ENCODE data around the gene MOB3C.
"Not testable (repeated sequence)": the region's sequence is repeated elsewhere in the genome, so short reads cannot be mapped to it uniquely, and the experiment has no call there.

The MOB3C gene

GRCh38 chr1:46616277-46617107, at the start of gene MOB3C:
Gene MOB3C (minus strand): TSS chr1:46616811. CDS start chr1:46613321, 3,490 bp downstream.
- Histone ChIP-seq H3K9ac (ENCODE audit: low read length) (peak within 1 kb of the TSS; percentile 54), H3K27me3 (ENCODE audit: control insufficient read depth, insufficient read depth, low read length) (no peaks in the 10 kb centered on the region), H3K27ac (ENCODE audit: low read depth, low read length) (peak within 1 kb of the TSS; percentile 88), H3K4me3 (ENCODE audit: low read length) (peak within 1 kb of the TSS; percentile 86), H3K4me1 (ENCODE audit: control insufficient read depth, insufficient read depth, low read length) (peaks cover 28% of the 10 kb centered on the region), H3K36me3 (ENCODE audit: control insufficient read depth, insufficient read depth, low read length) (no peaks in the 10 kb centered on the region)

DNA sequence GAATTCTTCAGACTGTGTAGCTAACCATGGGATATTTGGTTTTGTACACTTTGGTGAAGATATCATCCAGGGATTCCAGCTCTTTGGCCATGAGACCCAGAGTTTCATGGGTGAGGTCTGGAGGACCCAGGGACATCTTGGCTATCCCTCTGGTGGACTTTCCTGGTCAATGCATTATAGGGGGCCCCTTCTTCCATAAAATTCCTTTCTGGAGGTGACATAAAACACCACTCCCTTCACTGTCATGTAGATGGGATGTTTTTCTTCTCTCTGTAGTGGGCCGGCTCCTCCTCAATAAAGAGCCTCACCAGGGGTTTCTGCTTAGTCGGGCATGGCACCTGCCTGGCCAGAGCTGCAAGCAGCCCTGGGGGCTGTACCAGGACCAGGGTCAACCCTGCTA, 49.4 kb upstream of the MOB3C start:
- Histone ChIP-seq H3K36me3 (ENCODE audit: control insufficient read depth, insufficient read depth, low read length) (peaks cover 5% of the 10 kb centered on the region), H3K4me3 (ENCODE audit: low read length) (no peak overlapping the region), H3K9ac (ENCODE audit: low read length) (no peak overlapping the region), H3K27ac (ENCODE audit: low read depth, low read length) (no peak overlapping the region), H3K4me1 (ENCODE audit: control insufficient read depth, insufficient read depth, low read length) (peaks cover 15% of the 10 kb centered on the region), H3K27me3 (ENCODE audit: control insufficient read depth, insufficient read depth, low read length) (no peaks in the 10 kb centered on the region)

DNA sequence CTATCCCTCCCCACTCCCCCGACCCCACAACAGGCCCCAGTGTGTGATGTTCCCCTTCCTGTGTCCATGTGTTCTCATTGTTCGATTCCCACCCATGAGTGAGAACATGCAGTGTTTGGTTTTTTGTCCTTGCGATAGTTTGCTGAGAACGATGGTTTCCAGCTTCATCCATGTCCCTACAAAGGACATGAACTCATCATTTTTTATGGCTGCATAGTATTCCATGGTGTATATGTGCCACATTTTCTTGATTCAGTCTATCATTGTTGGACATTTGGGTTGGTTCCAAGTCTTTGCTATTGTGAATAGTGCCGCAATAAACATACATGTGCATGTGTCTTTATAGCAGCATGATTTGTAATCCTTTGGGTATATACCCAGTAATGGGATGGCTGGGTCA, 46.3 kb upstream of the MOB3C start:
- not testable (repeated sequence) for H3K36me3 ChIP-seq (ENCODE audit: control insufficient read depth, insufficient read depth, low read length); H3K27me3 ChIP-seq (ENCODE audit: control insufficient read depth, insufficient read depth, low read length); H3K4me3 ChIP-seq (ENCODE audit: low read length); H3K9ac ChIP-seq (ENCODE audit: low read length); H3K27ac ChIP-seq (ENCODE audit: low read depth, low read length)
- peaks cover 15% of the 10 kb centered on the region for H3K4me1 ChIP-seq (ENCODE audit: control insufficient read depth, insufficient read depth, low read length)

- not testable (repeated sequence) for H3K9ac ChIP-seq (ENCODE audit: low read length); H3K36me3 ChIP-seq (ENCODE audit: control insufficient read depth, insufficient read depth, low read length); H3K4me1 ChIP-seq (ENCODE audit: control insufficient read depth, insufficient read depth, low read length)
Measured at GRCh38 chr1:46660116-46660515, 43.5 kb upstream of the MOB3C start.

DNA sequence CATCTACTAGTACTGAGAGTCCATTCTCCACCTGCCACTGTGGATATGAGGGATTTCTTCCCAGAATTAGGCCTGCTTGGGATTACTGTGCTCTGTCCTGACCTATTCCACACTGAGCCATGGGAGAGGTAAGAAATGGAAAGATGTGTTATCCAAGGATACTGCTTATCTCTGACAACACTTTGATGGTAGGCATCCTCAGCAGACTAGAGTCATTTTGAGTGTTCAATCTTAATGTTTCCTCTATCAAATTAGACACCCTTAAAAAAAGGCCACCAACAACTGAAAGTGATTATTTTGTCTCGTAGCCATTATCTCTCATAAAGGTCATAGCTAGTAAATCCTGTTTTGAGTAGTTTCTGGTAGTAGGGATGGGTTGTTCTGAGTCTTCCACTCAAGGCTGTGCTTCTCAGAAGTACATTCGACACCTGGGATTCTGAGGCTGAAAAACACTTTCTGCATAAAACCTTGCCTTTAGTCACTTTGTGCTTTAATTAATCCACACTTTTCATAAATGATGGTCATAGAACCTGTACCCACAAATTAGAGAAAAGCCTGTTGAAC, 42.8 kb upstream of the MOB3C start:
- H3K4me1 ChIP-seq (ENCODE audit: control insufficient read depth, insufficient read depth, low read length): no peaks in the 10 kb centered on the region
- H3K27ac ChIP-seq (ENCODE audit: low read depth, low read length): no peak overlapping the region
- no peak overlapping the region for H3K4me3 ChIP-seq (ENCODE audit: low read length)
- peaks cover 4% of the 10 kb centered on the region for H3K36me3 ChIP-seq (ENCODE audit: control insufficient read depth, insufficient read depth, low read length)
- no peaks in the 10 kb centered on the region for H3K27me3 ChIP-seq (ENCODE audit: control insufficient read depth, insufficient read depth, low read length)
- no peak overlapping the region for H3K9ac ChIP-seq (ENCODE audit: low read length)

More at GRCh38 chr1:46660116-46660515, 43.5 kb upstream of the MOB3C start:
- H3K27me3 ChIP-seq (ENCODE audit: control insufficient read depth, insufficient read depth, low read length); H3K4me3 ChIP-seq (ENCODE audit: low read length); H3K27ac ChIP-seq (ENCODE audit: low read depth, low read length): not testable (repeated sequence)

DNA sequence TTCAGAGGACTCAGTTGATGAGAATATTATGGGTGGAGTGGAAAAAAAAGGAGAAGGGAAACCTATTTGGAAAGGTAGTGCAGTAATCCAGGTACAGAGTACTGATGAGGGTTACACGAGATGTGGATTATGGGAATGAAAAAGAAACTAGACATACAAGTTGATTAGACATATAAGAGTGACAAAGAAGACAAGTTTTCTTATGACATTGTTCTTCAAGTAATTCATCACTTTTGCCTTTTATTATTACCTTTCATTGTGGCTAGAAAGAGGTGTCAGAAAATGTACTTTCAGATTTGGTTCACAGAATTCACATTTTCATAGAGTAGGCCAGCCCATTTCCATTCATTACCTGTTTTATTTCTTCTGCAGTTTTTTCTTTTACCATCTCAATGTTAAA, 41.2 kb upstream of the MOB3C start:
- Histone ChIP-seq H3K9ac (ENCODE audit: low read length) (no peak overlapping the region), H3K4me3 (ENCODE audit: low read length) (no peak overlapping the region), H3K27ac (ENCODE audit: low read depth, low read length) (no peak overlapping the region), H3K27me3 (ENCODE audit: control insufficient read depth, insufficient read depth, low read length) (no peaks in the 10 kb centered on the region), H3K36me3 (ENCODE audit: control insufficient read depth, insufficient read depth, low read length) (peaks cover 4% of the 10 kb centered on the region), H3K4me1 (ENCODE audit: control insufficient read depth, insufficient read depth, low read length) (peaks cover 6% of the 10 kb centered on the region)

DNA sequence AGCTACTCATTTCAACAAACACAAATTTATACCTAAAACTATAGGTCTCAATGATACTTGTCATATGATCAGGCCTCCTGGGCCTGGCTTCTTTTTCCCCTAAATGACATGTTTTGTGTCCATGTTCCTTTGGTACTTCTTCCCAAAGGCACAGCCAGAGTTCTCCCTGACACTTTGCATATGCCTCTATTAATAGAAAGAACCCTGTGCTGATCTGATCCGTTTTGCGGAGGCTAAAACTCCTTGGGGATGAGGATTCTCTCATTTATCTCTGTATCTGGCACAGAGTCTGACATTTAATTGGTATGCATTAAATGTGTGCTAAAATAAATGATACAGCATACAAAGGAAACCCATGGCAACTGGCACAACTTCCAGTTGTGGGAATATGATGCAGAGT, 40.0 kb upstream of the MOB3C start:
- Histone ChIP-seq H3K27ac (ENCODE audit: low read depth, low read length) (no peak overlapping the region), H3K9ac (ENCODE audit: low read length) (no peak overlapping the region), H3K36me3 (ENCODE audit: control insufficient read depth, insufficient read depth, low read length) (peaks cover 4% of the 10 kb centered on the region), H3K4me3 (ENCODE audit: low read length) (no peak overlapping the region), H3K27me3 (ENCODE audit: control insufficient read depth, insufficient read depth, low read length) (no peaks in the 10 kb centered on the region), H3K4me1 (ENCODE audit: control insufficient read depth, insufficient read depth, low read length) (peaks cover 10% of the 10 kb centered on the region)

DNA sequence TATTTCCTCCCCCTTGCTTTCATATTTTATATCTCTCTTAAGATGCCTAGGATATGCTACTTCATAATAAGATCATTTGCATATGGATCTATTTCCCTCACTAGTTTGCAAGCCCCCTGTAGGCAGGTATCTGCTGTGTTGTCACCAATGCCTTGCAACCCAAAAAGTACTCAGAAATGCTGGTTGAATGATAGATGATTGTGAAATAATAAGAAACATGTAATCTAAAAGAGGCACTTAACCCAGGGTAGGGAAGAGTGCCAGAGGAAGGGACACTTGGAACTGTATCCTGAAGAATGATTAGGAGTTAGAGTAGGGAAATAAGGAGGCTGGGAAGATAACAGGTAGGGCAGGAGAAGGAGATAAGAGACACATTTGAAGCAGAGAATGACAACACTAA, 39.2 kb upstream of the MOB3C start:
- H3K36me3 ChIP-seq (ENCODE audit: control insufficient read depth, insufficient read depth, low read length): peaks cover 4% of the 10 kb centered on the region
- H3K4me1 ChIP-seq (ENCODE audit: control insufficient read depth, insufficient read depth, low read length): peaks cover 10% of the 10 kb centered on the region
- H3K9ac ChIP-seq (ENCODE audit: low read length): no peak overlapping the region
- H3K27me3 ChIP-seq (ENCODE audit: control insufficient read depth, insufficient read depth, low read length): no peaks in the 10 kb centered on the region
- H3K27ac ChIP-seq (ENCODE audit: low read depth, low read length): no peak overlapping the region
- no peak overlapping the region for H3K4me3 ChIP-seq (ENCODE audit: low read length)

GRCh38 chr1:46654698-46655097, 38.1 kb upstream of the MOB3C start:
- H3K4me3 ChIP-seq (ENCODE audit: low read length); H3K4me1 ChIP-seq (ENCODE audit: control insufficient read depth, insufficient read depth, low read length); H3K9ac ChIP-seq (ENCODE audit: low read length); H3K27me3 ChIP-seq (ENCODE audit: control insufficient read depth, insufficient read depth, low read length); H3K36me3 ChIP-seq (ENCODE audit: control insufficient read depth, insufficient read depth, low read length); H3K27ac ChIP-seq (ENCODE audit: low read depth, low read length): not testable (repeated sequence)

DNA sequence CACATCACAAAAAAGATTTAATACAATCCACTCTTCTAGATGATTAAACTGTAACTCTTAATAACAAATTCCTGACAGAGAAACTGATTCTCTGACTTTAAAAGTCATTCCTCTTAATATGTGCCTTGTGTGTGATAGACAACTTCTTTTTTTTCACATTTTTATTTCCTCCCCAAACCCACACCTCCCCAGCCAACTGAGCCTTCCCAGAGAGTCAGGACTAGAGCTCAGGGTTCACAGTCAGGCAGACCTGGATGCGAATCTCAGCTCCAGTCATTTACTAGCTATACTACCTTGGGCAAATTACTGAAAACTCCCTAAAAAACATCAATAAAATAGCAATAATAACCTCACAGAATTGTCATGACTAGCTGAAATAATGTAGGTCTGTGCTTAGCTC, 37.4 kb upstream of the MOB3C start:
- peaks cover 10% of the 10 kb centered on the region for H3K4me1 ChIP-seq (ENCODE audit: control insufficient read depth, insufficient read depth, low read length)
- H3K27ac ChIP-seq (ENCODE audit: low read depth, low read length): peak overlapping the region; percentile 84
- no peak overlapping the region for H3K9ac ChIP-seq (ENCODE audit: low read length)
- peak overlapping the region; percentile 50 for H3K4me3 ChIP-seq (ENCODE audit: low read length)
- no peaks in the 10 kb centered on the region for H3K27me3 ChIP-seq (ENCODE audit: control insufficient read depth, insufficient read depth, low read length)
- H3K36me3 ChIP-seq (ENCODE audit: control insufficient read depth, insufficient read depth, low read length): peaks cover 6% of the 10 kb centered on the region

DNA sequence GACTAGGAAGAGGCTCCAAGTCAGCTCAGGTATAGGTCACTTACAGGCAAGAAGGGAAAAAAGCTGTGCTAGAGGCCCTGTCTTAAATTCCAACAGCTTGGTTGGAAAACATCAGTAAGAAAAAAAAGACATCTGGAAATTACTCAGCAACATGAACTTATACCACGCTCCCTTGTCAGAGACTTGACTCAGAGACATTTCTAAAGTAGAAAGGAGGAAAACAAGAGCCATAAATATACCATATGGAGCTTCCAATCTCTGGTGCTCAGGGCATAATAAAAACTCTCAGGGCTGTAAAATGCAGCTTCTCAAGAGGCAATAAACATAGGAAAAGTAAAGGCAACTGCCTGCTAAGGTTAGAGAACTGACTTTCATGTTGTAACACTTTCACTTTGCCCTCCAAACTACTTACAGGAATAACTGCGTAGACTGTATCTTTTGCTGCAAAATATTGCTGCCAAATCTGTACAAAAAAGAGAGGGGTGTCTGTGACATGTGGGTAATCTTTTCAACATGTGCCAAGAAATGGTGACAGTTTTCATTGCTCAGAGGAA, 36.9 kb upstream of the MOB3C start:
- Histone ChIP-seq H3K27me3 (ENCODE audit: control insufficient read depth, insufficient read depth, low read length) (no peaks in the 10 kb centered on the region), H3K4me1 (ENCODE audit: control insufficient read depth, insufficient read depth, low read length) (peaks cover 10% of the 10 kb centered on the region), H3K36me3 (ENCODE audit: control insufficient read depth, insufficient read depth, low read length) (peaks cover 6% of the 10 kb centered on the region), H3K27ac (ENCODE audit: low read depth, low read length) (peak overlapping the region; percentile 84), H3K4me3 (ENCODE audit: low read length) (peak overlapping the region; percentile 50), H3K9ac (ENCODE audit: low read length) (no peak overlapping the region)

DNA sequence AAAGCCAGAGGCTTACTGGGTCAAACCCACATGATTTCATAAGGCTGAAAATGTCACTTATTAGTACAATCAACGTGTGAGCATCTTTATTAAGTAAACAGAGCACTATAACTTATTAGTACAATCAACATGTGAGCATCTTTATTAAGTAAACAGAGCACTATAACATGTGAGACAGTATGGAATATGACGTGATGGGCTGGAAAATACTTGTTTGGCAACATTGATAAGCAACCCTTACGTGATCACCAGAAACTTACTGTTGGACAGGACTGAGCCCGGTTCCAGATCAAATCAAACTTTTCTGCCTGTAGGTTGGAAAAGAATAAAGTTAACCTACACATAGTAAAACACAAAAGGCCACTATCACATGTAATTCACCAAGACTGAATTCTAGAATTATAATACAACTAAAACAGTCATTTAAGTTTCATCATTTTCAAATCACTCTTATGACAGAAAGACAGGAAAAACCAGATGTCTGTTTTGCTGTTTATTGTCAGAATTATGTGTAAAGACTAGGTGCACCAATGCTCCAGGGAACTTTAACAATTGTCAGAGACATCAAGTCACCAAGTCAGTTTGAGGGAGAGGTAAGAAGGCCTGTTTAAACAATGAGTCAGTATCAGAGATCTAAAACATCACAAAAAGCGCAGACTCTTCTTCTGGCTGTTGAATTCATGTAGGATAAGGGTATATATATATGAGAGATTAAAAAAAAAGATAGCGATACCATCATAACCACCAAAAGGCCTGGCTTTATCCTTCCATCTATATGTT, 35.9 kb upstream of the MOB3C start:
- H3K4me1 ChIP-seq (ENCODE audit: control insufficient read depth, insufficient read depth, low read length): peaks cover 10% of the 10 kb centered on the region
- H3K4me3 ChIP-seq (ENCODE audit: low read length): no peak overlapping the region
- no peaks in the 10 kb centered on the region for H3K27me3 ChIP-seq (ENCODE audit: control insufficient read depth, insufficient read depth, low read length)
- no peak overlapping the region for H3K9ac ChIP-seq (ENCODE audit: low read length)
- peak overlapping the region; percentile 84 for H3K27ac ChIP-seq (ENCODE audit: low read depth, low read length)
- H3K36me3 ChIP-seq (ENCODE audit: control insufficient read depth, insufficient read depth, low read length): peaks cover 6% of the 10 kb centered on the region

All from rectal smooth muscle tissue (tissue), 1 donor.